DND-41 (cell line): ENCODE results near the gene CST9L.

Source experiments
- CTCF ChIP-seq: IDR thresholded peaks from 2 replicates; pipeline ENCODE4 v1.5.1; 2012; ENCODE audit warnings: borderline replicate concordance, low read length, moderate library complexity, mild to moderate bottlenecking; ENCODE audit not compliant: poor library complexity, severe bottlenecking; ENCODE audit errors: extremely low read depth
- EZH2 ChIP-seq: IDR thresholded peaks from 3 replicates; pipeline ENCODE4 v1.6.1; 2012; ENCODE audit warnings: borderline replicate concordance, low read depth, mild to moderate bottlenecking, moderate library complexity, low read length, inconsistent platforms; ENCODE audit not compliant: severe bottlenecking

- TF ChIP-seq EZH2 = no peak
- TF ChIP-seq CTCF = no peak
These were observed 19.3 kb upstream of the CST9L start for GRCh38 chr20:23587631-23588030.
